GM06990 (cell line): ENCODE results near the gene OAT.
A peak's percentile ranks its signal among the peaks of the same experiment; 100 is the strongest.

Experiments
- DNase-seq: peaks from one replicate; pipeline ENCODE4 v3.0.0-alpha.2; 2011; ENCODE audit not compliant: insufficient read length; ENCODE audit errors: extremely low read depth
- H3K27me3 ChIP-seq: replicated peaks from 2 replicates; pipeline ENCODE4 v1.6.0; 2011; ENCODE audit warnings: low read length; ENCODE audit not compliant: control insufficient read depth, insufficient read depth
- H3K36me3 ChIP-seq: 2 replicates; pipeline ENCODE4 v1.5.1; 2011; ENCODE audit warnings: low read length; ENCODE audit not compliant: control insufficient read depth, insufficient read depth
- H3K4me3 ChIP-seq: replicated peaks from 2 replicates; pipeline ENCODE4 v1.5.1; 2011; ENCODE audit warnings: low read depth, mild to moderate bottlenecking, control low read depth, low read length
- CTCF ChIP-seq: IDR thresholded peaks from 2 replicates; pipeline ENCODE4 v1.5.1; 2011; ENCODE audit warnings: low read length, control low read depth, mild to moderate bottlenecking, inconsistent platforms; ENCODE audit not compliant: insufficient read depth, poor library complexity, severe bottlenecking

The OAT gene

GRCh38 chr10:124408357-124408756 lies 10.4 kb downstream of the OAT start:
- TF ChIP-seq CTCF = no peak
- Histone ChIP-seq H3K36me3 (no peaks in the 10 kb centered on the region), H3K4me3 (no peak overlapping the region), H3K27me3 (no peaks in the 10 kb centered on the region)
- no peak for DNase-seq

GRCh38 chr10:124407456-124407855 lies 11.3 kb downstream of the OAT start:
- Histone ChIP-seq H3K36me3 (no peaks in the 10 kb centered on the region), H3K4me3 (no peak overlapping the region), H3K27me3 (no peaks in the 10 kb centered on the region)
- no peak for TF ChIP-seq CTCF
- no peak for DNase-seq

GRCh38 chr10:124403548-124403947 lies 15.2 kb downstream of the OAT start:
- Histone ChIP-seq H3K36me3 (no peaks in the 10 kb centered on the region), H3K27me3 (no peaks in the 10 kb centered on the region), H3K4me3 (no peak overlapping the region)
- DNase-seq = peak; percentile 46
- TF ChIP-seq CTCF = peak; percentile 61

- Histone ChIP-seq H3K36me3 (no peaks in the 10 kb centered on the region), H3K4me3 (no peak overlapping the region)
Observed at GRCh38 chr10:124402273-124402672, 16.4 kb downstream of the OAT start.

GRCh38 chr10:124401633-124402032 lies 17.1 kb downstream of the OAT start:
- no peak overlapping the region for H3K4me3 ChIP-seq
- TF ChIP-seq CTCF = no peak
- no peaks in the 10 kb centered on the region for H3K36me3 ChIP-seq

More at GRCh38 chr10:124402273-124402672, 16.4 kb downstream of the OAT start:
- H3K27me3 ChIP-seq = no peaks in the 10 kb centered on the region
- no peak for DNase-seq
- TF ChIP-seq CTCF = no peak

GRCh38 chr10:124394583-124394982 lies 24.1 kb downstream of the OAT start:
- no peak for TF ChIP-seq CTCF
- Histone ChIP-seq H3K27me3 (no peaks in the 10 kb centered on the region), H3K36me3 (no peaks in the 10 kb centered on the region), H3K4me3 (no peak overlapping the region)
- DNase-seq = no peak

More at GRCh38 chr10:124401633-124402032, 17.1 kb downstream of the OAT start:
- no peaks in the 10 kb centered on the region for H3K27me3 ChIP-seq
- DNase-seq = no peak
